ENCODE data around the gene SIRPG. TPM values are rescaled to one million over a fixed set of nuclear protein-coding genes. Genes with fewer than 3 reads are reported as not detected.

The SIRPG gene
- total and polyA plus RNA-seq, 2 of the 13 experiments (the other 11 are each of a cell fraction or from before 2014, with no cell fraction given): not detected

GRCh38 chr20:1636621-1637020 lies 21.0 kb downstream of the SIRPG start (continued):
- TF ChIP-seq, protein P1, sequence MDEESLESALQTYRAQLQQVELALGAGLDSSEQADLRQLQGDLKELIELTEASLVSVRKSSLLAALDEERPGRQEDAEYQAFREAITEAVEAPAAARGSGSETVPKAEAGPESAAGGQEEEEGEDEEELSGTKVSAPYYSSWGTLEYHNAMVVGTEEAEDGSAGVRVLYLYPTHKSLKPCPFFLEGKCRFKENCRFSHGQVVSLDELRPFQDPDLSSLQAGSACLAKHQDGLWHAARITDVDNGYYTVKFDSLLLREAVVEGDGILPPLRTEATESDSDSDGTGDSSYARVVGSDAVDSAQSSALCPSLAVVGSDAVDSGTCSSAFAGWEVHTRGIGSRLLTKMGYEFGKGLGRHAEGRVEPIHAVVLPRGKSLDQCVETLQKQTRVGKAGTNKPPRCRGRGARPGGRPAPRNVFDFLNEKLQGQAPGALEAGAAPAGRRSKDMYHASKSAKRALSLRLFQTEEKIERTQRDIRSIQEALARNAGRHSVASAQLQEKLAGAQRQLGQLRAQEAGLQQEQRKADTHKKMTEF (CRISPR knock-in tag; IDR thresholded peaks at IDR 0.05): peak; percentile 58; the same call in 1 of the 2 replicates
- TF ChIP-seq ZNF142 (CRISPR knock-in tag; IDR thresholded peaks at IDR 0.05) (no peak), EED (CRISPR knock-in tag; IDR thresholded peaks at IDR 0.05) (no peak), KMT2A (CRISPR knock-in tag; IDR thresholded peaks at IDR 0.05) (no peak), MAX (IDR thresholded peaks at IDR 0.05) (no peak), ZBTB1 (CRISPR knock-in tag; IDR thresholded peaks at IDR 0.05; ENCODE audit: borderline replicate concordance) (no peak), ZFP36L1 (CRISPR knock-in tag; IDR thresholded peaks at IDR 0.05) (no peak), KDM6A (CRISPR knock-in tag; IDR thresholded peaks at IDR 0.05; ENCODE audit: low read depth) (peak; percentile 16; the same call in 1 of the 2 replicates)
- TF ChIP-seq, protein P2, sequence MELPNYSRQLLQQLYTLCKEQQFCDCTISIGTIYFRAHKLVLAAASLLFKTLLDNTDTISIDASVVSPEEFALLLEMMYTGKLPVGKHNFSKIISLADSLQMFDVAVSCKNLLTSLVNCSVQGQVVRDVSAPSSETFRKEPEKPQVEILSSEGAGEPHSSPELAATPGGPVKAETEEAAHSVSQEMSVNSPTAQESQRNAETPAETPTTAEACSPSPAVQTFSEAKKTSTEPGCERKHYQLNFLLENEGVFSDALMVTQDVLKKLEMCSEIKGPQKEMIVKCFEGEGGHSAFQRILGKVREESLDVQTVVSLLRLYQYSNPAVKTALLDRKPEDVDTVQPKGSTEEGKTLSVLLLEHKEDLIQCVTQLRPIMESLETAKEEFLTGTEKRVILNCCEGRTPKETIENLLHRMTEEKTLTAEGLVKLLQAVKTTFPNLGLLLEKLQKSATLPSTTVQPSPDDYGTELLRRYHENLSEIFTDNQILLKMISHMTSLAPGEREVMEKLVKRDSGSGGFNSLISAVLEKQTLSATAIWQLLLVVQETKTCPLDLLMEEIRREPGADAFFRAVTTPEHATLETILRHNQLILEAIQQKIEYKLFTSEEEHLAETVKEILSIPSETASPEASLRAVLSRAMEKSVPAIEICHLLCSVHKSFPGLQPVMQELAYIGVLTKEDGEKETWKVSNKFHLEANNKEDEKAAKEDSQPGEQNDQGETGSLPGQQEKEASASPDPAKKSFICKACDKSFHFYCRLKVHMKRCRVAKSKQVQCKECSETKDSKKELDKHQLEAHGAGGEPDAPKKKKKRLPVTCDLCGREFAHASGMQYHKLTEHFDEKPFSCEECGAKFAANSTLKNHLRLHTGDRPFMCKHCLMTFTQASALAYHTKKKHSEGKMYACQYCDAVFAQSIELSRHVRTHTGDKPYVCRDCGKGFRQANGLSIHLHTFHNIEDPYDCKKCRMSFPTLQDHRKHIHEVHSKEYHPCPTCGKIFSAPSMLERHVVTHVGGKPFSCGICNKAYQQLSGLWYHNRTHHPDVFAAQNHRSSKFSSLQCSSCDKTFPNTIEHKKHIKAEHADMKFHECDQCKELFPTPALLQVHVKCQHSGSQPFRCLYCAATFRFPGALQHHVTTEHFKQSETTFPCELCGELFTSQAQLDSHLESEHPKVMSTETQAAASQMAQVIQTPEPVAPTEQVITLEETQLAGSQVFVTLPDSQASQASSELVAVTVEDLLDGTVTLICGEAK (IDR thresholded peaks at IDR 0.05): no peak
- TF ChIP-seq, protein P2 (CRISPR knock-in tag; IDR thresholded peaks at IDR 0.05): no peak
- TF ChIP-seq, protein P3, sequence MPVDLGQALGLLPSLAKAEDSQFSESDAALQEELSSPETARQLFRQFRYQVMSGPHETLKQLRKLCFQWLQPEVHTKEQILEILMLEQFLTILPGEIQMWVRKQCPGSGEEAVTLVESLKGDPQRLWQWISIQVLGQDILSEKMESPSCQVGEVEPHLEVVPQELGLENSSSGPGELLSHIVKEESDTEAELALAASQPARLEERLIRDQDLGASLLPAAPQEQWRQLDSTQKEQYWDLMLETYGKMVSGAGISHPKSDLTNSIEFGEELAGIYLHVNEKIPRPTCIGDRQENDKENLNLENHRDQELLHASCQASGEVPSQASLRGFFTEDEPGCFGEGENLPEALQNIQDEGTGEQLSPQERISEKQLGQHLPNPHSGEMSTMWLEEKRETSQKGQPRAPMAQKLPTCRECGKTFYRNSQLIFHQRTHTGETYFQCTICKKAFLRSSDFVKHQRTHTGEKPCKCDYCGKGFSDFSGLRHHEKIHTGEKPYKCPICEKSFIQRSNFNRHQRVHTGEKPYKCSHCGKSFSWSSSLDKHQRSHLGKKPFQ (CRISPR knock-in tag; IDR thresholded peaks at IDR 0.05; ENCODE audit: insufficient replicate concordance): no peak
